Stomach smooth muscle (tissue), 2 donors: ENCODE data around the gene GPR89B.
"Not testable (repeated sequence)": the region's sequence is repeated elsewhere in the genome, so short reads cannot be mapped to it uniquely, and the experiment has no call there.

Source experiments
- H3K27ac ChIP-seq: one replicate; pipeline ENCODE4 v1.7.0; 2013; ENCODE audit warnings: mild to moderate bottlenecking, low read length, inconsistent platforms
- H3K27me3 ChIP-seq, 2 donors: one replicate each; pipeline ENCODE4 v1.7.0; 2013; ENCODE audit warnings: low read length in 2 of 2; ENCODE audit not compliant: insufficient read depth in 2 of 2, control insufficient read depth in 1 of 2
- H3K36me3 ChIP-seq, 2 donors: one replicate each; pipeline ENCODE4 v1.7.0; 2013; ENCODE audit warnings: low read length in 2 of 2; ENCODE audit not compliant: control insufficient read depth in 2 of 2, insufficient read depth in 2 of 2
- H3K4me1 ChIP-seq: one replicate; pipeline ENCODE4 v1.7.0; 2013; ENCODE audit warnings: low read length; ENCODE audit not compliant: control insufficient read depth, insufficient read depth
- H3K4me3 ChIP-seq, 2 donors: one replicate each; pipeline ENCODE4 v1.7.0; 2013; ENCODE audit warnings: low read length in 2 of 2
- H3K9ac ChIP-seq, 2 donors: one replicate each; pipeline ENCODE4 v1.7.0; 2013; ENCODE audit warnings: low read length in 2 of 2, mild to moderate bottlenecking in 1 of 2
- H3K9me3 ChIP-seq, 2 donors: one replicate each; pipeline ENCODE4 v1.7.0; 2013; ENCODE audit warnings: low read length in 2 of 2; ENCODE audit not compliant: control insufficient read depth in 2 of 2
- donor health status: healthy.
- donor health status: Pancreatic carcinoma.

GPR89B gene

GRCh38 chr1:147993400-147993799 lies 65.2 kb downstream of the GPR89B start:
- H3K27ac ChIP-seq, H3K4me3 ChIP-seq, H3K4me1 ChIP-seq, H3K36me3 ChIP-seq, H3K9me3 ChIP-seq, H3K27me3 ChIP-seq, H3K9ac ChIP-seq: not testable (repeated sequence)

DNA sequence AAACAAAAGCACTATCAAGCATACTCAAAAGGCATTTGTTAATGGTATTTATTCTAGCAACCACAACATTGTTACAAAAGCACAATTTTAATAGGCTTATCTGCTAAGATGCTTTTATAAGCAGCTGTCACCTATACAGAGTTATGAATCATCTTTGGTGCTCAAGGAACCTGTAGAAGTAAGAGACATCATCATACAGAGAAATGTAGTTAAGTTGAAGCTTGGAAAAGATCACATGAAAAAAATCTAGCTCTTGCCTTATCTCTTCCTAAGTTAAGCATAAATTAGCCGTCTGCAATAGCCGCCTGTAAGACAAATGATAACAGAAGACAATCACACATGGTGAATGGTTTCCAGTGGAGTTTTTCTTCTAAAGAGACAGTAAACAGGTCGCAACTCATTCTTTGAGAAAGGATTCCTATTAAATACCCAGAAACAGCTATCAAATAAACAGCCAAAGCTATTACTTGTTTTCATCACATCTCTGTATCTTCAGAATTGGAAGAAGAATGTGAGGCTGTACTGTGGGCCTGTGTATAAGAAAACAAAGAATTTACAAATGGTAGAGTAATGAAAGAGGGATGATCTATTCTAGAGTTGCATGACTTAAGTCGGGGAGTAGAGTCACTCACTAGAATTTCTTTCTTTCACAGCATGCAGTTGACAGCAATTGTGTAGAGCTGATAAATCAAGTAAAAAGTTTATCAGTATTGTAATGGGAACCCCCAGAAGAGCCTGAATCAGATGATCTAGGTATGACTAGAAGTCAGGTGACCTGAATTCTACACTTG lies 65.8 kb downstream of the GPR89B start:
- not testable (repeated sequence) for H3K4me1 ChIP-seq, H3K27me3 ChIP-seq, H3K36me3 ChIP-seq, H3K9me3 ChIP-seq, H3K4me3 ChIP-seq, H3K9ac ChIP-seq, H3K27ac ChIP-seq

DNA sequence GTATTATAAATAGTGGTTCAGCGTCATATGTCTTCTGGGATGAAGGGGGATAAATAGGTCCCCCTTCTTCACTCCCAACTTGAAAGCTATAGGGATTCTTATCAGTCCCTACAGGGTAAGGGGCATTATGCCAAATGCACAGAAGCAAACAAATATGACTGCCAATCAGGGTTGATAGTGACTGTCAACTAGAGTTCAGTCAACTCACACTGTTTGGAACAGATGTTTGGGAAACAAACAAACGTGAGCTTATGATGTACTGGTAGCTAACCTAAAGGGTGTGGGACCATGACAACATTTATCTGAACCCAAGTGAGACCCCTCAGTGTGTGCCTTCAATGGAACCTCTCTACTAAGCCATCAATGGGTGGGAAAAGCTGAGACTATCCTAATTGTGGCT lies 67.9 kb downstream of the GPR89B start:
- not testable (repeated sequence) for H3K4me1 ChIP-seq, H3K4me3 ChIP-seq, H3K9ac ChIP-seq, H3K36me3 ChIP-seq, H3K27ac ChIP-seq, H3K9me3 ChIP-seq, H3K27me3 ChIP-seq

- not testable (repeated sequence) for H3K36me3 ChIP-seq, H3K9me3 ChIP-seq, H3K27ac ChIP-seq, H3K9ac ChIP-seq, H3K4me1 ChIP-seq, H3K4me3 ChIP-seq
- H3K27me3 ChIP-seq = peaks cover 0 to 17% of the 10 kb centered on the region in 2 donors
These were observed 79.5 kb downstream of the GPR89B start for GRCh38 chr1:148007724-148008123.

GRCh38 chr1:148010527-148010926 lies 82.3 kb downstream of the GPR89B start:
- Histone ChIP-seq H3K27ac (no peak overlapping the region), H3K4me1 (no peaks in the 10 kb centered on the region), H3K36me3 (no peaks in the 10 kb centered on the region)

GRCh38 chr1:148013177-148014144 lies 85.2 kb downstream of the GPR89B start:
- not testable (repeated sequence) for H3K27ac ChIP-seq, H3K9me3 ChIP-seq, H3K9ac ChIP-seq, H3K4me3 ChIP-seq, H3K36me3 ChIP-seq, H3K4me1 ChIP-seq
- peaks cover 7 to 27% of the 10 kb centered on the region in 2 donors for H3K27me3 ChIP-seq

More at GRCh38 chr1:148010527-148010926, 82.3 kb downstream of the GPR89B start:
- H3K27me3 ChIP-seq = peaks cover 7 to 27% of the 10 kb centered on the region in 2 donors
- no peaks in the 10 kb centered on the region for H3K9me3 ChIP-seq
- H3K4me3 ChIP-seq = no peak overlapping the region
- no peak overlapping the region for H3K9ac ChIP-seq

DNA sequence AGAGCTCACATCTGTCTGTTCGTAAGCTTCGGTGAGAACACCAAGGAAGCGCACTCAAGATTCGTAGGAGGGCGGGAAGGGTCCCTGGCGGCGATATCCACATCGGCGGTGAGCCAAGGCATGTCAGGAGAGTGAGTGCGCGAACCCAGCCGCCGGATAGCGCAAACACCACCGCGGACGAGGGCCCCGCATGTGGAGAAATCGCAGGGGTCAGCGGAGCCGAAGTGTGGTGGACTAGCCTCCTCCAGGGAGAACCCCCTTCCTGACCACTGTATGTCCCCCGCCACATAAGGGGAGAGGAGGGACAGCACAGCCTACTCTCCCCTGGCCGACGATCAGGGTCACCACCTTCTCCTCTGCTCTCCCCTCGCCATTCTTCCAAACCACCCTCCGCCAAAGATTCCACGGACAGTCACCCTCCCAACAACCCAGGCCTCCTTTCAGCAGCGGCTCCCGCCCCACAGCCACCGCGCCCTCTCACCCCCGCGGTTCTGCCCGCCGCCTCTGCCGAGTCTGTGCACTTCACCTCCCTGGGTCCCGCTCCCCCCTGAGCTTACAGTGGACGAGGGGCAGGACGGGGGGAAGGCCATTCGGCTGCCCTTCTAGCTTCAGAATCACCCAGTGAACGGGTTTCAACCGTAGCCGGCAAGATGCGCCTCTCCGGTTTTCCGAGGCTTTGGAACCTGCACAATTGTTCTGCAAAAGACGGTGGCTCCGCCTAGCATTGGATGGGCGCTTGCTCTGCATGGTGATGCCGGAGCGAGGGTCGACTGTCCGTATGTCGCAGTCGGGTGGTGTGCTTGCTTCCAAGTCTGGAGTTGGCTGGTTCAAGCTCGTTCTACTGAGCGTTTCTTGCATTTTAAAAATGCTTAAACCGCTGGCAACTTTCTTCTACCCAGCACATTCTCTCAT lies 86.3 kb downstream of the GPR89B start:
- not testable (repeated sequence) for H3K36me3 ChIP-seq, H3K9ac ChIP-seq, H3K4me3 ChIP-seq, H3K27ac ChIP-seq, H3K4me1 ChIP-seq, H3K9me3 ChIP-seq
- peaks cover 7 to 27% of the 10 kb centered on the region in 2 donors for H3K27me3 ChIP-seq

DNA sequence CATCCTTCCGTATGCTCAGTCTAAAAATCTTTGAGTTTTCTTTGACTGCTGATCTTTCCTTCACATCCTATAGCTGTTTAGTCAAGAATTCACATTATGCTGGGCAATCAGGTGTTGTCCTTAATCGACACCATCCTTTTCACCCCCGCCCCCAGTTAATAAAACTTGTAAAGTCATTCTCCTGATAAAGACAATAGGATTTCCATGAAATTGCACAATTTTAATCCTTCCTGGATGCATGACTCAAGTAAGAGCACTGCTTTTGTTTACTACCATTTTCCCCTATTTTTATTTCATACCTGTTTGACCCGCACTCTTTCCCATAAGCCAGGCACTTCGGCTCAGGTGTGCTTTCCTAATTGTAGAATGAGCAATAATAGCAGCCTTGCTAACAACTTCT lies 96.7 kb downstream of the GPR89B start:
- not testable (repeated sequence) for H3K27ac ChIP-seq, H3K4me1 ChIP-seq, H3K27me3 ChIP-seq, H3K9me3 ChIP-seq, H3K9ac ChIP-seq, H3K36me3 ChIP-seq, H3K4me3 ChIP-seq

DNA sequence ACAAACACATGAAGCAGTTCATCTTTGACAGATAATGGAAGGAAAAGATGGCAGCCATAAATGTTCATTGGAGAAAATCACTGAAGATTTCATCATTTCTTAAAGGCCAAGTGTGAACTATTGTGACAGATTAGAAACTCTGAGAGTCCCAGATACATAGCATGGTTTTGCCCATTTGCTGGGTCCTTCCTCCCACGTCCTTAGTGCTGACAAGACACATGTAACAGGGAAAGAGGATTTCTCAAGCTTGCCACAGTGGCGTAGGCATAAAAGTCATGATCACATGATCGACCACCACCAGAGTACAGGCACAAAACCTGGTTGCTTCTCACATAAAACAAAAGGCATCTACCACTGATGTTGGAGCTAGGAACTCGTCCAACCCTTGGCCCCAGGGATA lies 98.8 kb downstream of the GPR89B start:
- not testable (repeated sequence) for H3K27me3 ChIP-seq, H3K4me3 ChIP-seq, H3K36me3 ChIP-seq, H3K4me1 ChIP-seq, H3K27ac ChIP-seq, H3K9me3 ChIP-seq, H3K9ac ChIP-seq

- H3K9ac ChIP-seq, H3K27ac ChIP-seq: not testable (repeated sequence)
These were observed 104.0 kb downstream of the GPR89B start for GRCh38 chr1:148032247-148032646.

More at GRCh38 chr1:148032247-148032646, 104.0 kb downstream of the GPR89B start:
- not testable (repeated sequence) for H3K4me3 ChIP-seq, H3K36me3 ChIP-seq, H3K9me3 ChIP-seq, H3K4me1 ChIP-seq, H3K27me3 ChIP-seq
